Dedifferentiated amniotic fluid mesenchymal stem cell (primary cell): ENCODE measurements around the gene COL6A3.

Experiments
- DNase-seq: peaks from one replicate; pipeline ENCODE4 v3.0.0-alpha.2; 2016; ENCODE audit errors: extremely low spot score

COL6A3 gene, protein sequence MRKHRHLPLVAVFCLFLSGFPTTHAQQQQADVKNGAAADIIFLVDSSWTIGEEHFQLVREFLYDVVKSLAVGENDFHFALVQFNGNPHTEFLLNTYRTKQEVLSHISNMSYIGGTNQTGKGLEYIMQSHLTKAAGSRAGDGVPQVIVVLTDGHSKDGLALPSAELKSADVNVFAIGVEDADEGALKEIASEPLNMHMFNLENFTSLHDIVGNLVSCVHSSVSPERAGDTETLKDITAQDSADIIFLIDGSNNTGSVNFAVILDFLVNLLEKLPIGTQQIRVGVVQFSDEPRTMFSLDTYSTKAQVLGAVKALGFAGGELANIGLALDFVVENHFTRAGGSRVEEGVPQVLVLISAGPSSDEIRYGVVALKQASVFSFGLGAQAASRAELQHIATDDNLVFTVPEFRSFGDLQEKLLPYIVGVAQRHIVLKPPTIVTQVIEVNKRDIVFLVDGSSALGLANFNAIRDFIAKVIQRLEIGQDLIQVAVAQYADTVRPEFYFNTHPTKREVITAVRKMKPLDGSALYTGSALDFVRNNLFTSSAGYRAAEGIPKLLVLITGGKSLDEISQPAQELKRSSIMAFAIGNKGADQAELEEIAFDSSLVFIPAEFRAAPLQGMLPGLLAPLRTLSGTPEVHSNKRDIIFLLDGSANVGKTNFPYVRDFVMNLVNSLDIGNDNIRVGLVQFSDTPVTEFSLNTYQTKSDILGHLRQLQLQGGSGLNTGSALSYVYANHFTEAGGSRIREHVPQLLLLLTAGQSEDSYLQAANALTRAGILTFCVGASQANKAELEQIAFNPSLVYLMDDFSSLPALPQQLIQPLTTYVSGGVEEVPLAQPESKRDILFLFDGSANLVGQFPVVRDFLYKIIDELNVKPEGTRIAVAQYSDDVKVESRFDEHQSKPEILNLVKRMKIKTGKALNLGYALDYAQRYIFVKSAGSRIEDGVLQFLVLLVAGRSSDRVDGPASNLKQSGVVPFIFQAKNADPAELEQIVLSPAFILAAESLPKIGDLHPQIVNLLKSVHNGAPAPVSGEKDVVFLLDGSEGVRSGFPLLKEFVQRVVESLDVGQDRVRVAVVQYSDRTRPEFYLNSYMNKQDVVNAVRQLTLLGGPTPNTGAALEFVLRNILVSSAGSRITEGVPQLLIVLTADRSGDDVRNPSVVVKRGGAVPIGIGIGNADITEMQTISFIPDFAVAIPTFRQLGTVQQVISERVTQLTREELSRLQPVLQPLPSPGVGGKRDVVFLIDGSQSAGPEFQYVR (N-terminal part only)

DNA sequence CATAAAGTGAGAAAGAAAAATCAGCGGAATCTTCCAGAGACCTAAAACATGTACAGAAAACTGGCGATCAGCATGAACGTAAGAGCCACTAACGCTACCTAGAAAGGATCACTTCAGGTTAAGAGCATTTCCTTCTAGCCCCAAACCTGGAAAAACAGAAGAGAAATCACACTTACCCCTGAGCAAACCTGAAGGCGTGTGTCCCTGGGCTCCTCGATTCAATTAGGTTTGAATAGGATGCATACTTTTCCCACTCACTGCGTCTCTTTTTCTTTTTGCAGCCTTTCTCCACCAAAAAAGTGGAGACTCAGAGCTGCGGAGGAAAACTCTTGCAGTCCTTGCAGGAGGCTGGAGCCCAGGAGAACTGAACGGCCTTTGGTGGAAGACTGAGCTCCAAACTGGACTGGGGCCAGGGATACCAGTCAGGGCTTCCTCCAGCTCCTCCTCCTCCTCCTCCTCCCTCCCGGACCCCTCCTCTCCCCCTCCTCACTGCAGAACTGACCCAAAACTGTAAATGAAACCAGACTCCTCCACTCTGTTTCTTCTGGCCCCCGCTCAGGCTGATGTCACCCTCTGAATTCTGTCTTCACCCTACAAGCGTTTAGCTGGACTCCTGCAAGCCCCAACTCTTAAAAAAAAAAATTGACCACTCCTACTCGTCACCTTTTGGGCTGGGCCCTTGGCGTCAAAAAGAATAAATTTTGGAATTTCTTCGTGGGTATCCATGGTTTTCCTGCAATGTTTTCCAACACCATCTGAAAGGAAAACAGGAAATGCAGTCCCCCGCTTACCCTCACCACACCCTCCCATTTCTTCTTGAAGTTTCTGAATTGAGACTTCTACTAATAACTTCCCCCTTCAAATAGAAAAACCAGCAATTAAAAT is at the start of gene COL6A3:
TSS of gene COL6A3 (minus strand) at position 388 of the 885 bp plus-strand sequence. CDS start 17,347 bp downstream, outside the sequence.
- peak; percentile 95 for DNase-seq

DNA sequence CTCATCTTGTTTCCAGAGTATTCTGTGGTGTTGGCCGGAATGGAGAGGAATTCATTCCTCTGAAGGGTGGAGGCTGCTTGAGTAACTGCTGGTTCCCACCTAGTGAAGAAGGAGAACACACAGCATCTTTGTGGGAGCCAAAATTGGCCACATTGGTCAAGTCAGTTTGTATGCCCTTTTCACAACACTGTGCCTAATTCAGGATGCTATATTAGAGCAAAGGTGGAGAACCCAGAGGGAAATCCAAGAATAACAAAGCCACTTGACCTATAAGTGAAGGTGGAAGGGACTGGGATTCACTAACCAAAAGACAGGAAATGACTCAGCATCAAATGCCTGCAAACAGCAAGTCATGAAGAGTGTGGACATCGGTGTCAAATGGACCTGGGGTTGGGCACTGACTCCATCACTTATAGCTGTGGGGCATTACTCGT is 45.8 kb upstream of the COL6A3 start:
- no peak for DNase-seq

DNA sequence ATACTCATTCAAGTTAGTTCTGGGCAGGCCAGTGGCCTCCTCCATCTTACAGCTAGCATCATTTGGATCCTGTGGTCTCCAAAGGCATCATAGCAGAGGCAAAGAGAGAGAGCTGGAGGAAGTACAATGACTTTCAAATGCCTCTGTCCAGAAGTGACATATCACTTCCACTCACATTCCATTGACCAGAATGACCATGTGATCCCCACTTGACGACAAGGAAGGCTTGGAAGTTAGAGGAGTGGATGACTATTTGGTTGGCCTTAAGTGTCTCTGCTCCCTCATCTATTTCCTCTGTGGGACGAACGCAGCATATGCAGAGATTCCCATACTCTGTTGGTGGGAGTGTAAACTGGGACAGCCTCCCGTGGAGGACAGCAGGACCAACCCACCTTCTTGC is 45.3 kb upstream of the COL6A3 start:
- no peak for DNase-seq

DNA sequence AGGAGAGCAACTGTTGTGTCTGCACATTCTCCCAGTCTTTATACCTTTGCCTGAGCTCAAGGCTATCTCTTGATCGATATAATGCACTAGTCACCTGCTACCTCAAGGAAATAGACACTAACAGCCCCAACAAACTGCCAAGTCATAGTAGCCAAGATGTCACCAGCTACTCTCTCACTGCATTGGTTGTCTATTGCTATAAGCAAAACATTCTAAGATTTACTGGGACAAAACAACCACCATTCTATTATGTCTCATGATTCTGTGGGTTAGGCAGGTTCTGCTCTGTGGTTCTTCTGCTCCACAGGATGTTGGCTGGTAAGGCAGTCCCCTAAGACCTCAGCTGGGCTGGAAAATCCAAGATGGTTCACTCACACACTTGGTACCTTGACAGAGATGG is 44.6 kb upstream of the COL6A3 start:
- no peak for DNase-seq

DNA sequence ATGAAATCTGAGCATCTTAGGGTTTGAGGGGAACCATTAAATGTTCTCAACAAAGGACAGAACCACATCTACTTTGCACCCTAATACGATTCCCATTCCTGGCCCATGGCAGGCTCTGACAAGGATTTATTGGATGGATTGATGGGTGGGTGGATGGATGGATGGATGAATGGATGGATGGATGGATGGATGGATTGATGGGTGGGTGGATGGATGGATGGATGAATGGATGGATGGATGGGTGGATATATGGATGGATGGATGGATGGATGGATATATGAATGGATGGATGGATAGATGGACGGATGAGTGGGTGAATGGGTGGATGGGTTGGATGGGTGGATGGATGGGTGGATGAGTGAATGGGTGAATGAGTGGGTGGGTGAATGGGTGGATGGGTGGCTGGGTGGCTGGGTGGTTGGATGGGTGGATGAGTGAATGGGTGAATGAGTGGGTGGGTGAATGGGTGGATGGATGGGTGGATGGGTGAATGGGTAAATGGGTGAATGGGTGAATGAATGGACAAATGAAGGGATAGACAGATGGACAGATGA is 43.5 kb upstream of the COL6A3 start:
- DNase-seq = no peak

DNA sequence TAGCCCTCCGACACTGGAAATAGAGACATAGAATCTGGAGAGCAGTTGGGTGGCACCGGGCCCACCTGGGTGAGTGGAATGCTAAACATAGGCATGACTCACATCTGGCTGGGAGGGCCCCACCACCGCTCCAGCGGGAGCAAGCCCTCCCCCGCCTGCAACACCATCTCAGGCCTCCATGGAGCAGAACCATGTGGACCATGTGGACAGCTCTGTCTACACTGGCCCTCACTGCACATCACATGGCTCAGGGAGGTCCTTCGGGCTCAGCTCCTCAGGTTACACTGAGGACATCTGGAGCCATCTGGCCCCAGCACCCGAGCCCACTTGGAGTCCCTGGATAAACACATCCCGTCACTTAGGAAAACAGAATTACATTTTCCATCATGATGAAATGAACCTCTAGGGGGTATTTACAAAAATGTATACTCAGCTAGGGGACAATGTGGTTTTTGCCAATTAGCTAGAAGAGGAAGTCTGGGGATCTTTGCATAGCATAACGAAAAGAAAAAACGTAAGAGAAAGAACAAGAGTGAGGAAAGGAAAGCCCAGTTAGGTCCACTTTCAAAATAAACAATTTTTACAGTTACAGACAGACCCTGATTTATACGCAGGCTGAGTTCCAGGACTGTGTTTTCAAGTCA is 42.4 kb upstream of the COL6A3 start:
- peak; percentile 81 for DNase-seq

DNA sequence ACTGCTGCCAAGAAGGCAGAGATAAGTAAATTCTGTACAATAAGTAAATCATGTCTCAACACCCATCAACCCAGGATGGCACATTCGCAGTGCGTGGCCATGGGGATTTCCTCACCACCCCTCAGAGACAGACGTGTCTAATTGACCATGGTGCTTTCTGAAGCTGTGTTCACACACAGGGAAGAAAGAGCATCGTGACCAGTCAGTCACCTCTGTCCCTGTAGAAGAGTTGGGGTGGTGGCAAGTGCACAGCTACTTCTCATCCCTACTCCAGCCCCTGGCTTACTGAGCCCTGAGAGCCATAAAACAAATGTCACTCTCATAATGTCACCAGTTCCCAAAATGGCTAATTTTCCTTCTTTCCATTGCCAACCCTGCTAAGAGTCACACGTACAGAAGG is 41.8 kb upstream of the COL6A3 start:
- no peak for DNase-seq

DNA sequence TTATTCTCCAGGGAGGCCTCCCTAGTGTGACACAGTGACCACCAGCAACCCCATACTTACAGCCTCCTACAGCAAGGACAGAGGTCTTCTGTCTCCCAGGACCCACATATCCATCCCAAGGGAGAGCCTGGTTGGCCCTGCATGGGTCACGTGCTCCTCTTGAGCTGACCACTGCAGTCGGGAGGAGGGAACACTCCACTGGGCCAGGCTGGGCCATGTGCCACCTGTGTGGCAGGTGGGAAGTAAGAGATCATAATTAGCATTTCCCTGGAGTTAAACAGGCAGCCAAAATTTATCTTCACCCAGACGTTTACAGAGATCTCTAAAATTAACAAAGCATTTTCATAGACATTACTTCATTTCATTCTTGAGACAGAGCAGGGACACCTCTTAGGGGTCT is 39.7 kb upstream of the COL6A3 start:
- no peak for DNase-seq

DNA sequence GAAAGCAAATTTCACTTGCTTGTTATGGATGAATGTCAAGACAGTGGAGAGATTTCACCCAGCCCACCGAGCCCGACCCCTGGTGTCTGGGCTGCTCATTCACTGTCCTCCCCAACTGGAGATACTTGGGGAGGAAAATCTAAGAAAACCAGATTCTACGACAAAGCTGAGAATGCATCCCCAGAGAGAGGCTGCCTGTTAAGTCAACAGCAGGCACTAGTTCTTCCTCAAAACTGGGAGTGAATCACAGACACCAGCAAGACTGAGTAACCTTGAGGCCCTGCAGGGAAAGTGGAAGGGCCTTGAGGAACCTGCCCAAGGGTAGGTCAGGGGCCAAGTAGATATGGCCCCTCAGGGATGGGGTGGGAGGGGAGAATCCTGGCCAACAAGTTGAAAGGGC is 38.9 kb upstream of the COL6A3 start:
- DNase-seq = no peak

DNA sequence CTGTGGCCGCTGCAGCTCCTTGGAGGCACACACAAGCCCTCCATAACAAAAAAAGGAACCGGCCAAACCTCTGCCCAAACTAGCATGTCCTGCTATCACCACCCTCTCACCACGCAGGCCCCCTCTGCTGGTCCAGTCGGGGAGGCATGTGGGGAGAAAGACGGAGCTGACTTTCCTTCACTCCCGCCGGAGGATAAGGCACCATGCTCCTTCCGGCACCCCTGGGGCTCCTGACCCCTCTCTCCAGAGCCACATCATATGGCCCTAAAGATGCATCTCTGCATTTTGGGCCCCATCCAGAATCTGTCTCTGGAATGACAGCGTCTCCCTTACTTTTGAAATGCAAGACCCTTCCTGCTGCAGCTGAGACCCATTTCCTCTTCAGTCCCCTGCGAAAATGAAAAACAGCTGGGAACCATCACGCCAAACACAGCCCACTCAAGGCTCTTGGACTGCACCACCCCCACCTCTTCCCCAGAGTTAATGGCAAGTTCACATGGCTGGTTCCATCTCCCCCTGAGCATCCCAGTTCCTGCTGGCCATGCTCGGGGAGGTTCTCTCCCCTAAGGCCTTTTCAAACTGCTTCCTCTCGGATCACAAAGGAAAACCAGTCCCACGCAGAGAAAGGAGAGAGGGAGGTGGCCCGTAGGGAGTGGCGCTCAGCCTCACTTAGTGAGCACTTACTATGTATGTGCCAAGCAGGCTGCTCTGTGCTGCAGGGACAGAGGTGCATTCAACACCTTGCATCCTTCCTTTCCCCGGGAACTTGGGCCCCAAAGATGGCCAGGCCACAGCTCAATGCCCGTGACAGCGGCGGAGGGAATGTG is 37.9 kb upstream of the COL6A3 start:
- no peak for DNase-seq

DNA sequence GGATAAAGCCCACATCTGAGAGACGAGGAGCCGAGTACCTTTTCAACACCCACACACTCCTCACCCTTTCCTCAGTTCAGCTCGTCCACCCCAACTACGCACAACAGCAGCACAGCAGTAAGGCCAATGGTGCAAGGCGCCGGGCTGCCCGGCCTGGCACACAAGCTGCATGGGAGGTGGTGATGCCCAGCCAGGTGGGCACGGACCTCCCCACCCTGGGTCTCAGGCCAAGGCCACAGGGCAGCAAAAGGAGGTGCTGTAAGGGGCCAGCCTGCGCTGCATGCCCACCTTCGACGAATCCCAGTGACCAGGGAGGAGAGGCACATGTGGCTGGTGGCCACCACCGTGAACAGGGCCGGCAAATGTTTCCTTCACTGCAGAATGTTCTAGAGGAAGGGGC is 36.6 kb upstream of the COL6A3 start:
- DNase-seq = no peak

DNA sequence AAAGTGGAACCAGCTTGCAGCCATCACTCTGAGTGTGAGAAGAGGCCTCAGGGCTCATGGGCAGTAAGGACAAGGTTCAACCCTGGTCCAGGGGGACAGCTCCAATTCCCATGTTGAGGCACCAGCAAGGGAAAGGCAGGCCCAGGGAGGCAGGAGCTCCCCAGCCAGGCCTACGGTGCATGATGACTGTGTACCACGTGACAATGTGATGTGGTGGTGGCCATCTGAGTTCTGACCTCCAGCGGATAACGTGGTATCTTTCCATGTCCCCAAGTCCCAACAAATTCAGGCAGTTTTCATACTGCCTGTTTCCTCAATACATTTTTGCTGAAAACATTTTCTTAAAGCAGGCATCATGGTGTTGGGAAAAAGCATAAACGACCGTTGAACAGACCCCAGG is 36.1 kb upstream of the COL6A3 start:
- no peak for DNase-seq

DNA sequence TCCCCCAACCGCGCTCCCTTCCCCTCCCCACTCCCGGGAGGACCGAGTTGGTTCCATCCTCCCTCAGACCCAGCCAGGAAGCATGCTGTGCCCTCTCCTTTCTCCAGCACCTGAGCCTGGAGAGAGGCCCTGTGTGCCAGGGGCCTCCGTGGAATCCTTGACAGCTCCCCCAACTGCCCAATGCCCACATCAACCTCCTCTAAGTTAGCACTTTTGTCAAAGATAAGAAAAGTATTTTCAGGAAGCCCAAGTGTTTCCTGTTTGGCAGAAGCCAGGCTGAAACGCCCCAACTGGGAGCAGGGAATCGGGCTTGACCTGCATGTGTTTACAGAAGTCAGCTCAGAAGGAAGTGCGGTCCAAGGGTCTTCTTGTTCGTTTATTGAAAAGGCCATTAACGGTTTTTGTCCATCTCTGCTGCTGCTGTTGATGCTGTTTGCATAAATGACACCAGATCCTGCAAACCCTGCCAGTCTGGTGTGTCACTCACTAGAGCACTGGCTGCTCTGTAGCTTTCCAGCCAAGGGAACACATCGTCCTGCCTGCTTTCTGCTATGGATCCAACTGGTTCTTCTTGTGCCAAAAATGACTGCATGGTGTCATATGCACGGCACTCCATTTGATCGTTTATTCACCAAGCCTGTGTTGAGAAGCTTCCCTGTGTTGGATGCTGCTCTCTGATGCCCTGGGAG is 35.4 kb upstream of the COL6A3 start:
- no peak for DNase-seq

DNA sequence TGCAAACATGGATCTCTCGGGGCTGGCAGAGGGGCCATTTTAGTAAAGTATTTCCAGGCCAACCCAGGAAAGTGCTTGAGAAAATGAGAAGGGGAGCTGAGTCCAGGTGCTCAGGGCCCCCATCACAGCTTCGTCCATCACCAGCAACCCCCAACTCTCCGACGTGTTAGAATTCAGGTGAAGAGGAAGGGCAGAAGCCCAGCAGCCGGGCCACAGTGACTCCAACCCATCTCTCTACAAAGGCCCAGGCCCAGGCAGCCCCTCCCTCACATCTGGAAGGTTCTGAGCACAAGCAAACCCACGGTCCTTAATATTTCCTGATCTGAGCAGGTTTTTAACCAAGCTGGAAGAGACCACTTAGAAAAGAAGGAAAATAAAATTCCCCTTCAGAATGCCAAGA is 34.7 kb upstream of the COL6A3 start:
- DNase-seq = no peak

DNA sequence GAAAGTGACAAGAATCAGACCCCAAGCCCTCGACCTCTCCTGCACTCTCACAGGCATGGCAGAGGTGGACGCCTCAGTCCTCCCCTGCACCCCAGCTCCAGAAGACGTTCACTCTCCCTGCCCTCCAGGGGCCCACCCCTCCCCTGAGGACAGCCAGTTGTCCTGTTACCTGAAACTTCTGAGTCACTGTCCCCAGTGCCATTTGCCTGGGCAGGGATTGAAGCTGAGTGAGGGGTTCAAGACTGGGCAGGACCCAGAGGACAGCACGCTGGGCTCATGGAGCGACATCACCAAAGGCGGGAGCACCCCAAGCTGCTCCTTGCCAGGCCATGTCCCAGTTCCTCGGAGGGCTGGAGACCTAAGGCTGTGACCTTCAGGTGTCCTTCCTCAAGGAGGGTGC is 34.2 kb upstream of the COL6A3 start:
- DNase-seq = no peak

DNA sequence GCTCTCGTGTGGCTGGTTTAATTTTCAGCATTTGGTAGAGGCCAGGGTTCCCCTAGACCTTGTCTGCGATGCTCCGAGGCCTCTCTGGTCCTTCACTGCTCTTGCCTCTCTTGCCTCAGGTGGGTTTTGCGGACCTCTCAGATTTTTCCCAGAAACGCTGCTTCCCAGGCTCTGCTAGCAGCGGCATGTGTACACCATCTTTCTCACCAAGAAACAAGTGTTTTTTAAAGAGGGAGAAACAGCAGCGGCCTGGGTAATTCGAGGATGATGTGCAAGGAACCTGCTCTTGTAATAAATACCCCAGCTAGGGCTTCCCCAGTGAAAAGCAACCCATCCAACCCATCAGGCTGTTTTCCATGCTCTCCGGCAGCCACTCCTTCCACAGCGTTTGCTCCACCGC is 33.5 kb upstream of the COL6A3 start:
- DNase-seq = no peak

DNA sequence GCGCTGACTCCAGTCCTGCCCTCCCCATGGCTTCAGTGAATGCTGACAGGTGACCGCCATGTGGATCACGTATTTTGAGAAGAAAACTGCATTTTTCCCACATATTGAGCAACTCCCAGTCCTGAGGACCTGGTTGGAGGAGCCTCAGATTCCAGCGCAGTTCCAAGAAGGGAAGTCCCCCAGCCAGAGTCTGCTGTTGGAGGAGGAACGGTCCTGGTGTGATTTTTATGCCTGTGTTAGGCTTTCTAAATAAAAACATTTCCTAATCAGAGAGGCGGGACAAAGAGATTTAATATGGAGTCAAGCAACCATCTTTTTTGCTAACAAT is 32.3 kb upstream of the COL6A3 start:
- no peak for DNase-seq

DNA sequence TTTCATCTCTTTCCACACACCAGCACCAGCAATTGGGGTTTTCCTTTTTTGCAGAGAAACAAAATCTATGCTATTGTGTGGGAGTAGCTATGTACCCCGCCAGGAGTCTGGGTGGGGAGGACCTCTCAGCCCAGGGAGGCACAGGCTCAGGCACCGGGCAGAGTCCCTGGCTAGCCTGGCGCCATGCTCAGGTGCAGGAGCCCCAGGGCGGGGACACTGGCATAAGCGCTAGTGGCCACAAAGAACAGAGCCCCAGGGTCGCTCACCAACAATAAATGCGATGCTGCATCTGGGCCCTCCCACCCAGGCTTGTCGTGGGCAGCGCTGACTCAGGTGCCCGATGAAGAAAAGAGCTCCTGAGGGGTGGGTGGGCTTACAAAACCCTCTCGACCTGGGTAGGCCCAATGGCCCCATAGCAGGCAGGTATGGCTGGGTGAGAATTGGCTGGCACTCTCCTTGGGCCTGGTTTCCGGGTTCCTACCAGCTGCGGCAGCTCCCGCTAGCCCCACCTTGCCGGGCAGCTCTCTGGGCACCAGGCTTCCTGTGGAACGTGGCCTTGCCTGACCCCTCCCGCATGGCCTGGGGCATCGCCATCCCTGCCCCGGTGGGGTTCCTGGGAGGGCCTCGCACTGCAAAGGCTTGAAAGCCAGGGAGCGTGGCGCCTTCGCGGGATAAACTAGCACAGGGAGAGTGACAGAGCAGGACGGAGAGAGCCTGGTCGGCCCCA is 31.8 kb upstream of the COL6A3 start:
- DNase-seq = no peak
